Erythroblast (primary cell): ENCODE measurements around the gene GLI1.

ENCODE experiments used
- GATA1 ChIP-seq: IDR thresholded peaks from 2 replicates; pipeline ENCODE4 v1.6.1; 2011; ENCODE audit warnings: low read depth, mild to moderate bottlenecking, control low read depth, low read length, moderate library complexity
- POLR2A ChIP-seq: IDR thresholded peaks from 2 replicates; pipeline ENCODE4 v1.6.1; 2011; ENCODE audit warnings: mild to moderate bottlenecking, low read length

DNA sequence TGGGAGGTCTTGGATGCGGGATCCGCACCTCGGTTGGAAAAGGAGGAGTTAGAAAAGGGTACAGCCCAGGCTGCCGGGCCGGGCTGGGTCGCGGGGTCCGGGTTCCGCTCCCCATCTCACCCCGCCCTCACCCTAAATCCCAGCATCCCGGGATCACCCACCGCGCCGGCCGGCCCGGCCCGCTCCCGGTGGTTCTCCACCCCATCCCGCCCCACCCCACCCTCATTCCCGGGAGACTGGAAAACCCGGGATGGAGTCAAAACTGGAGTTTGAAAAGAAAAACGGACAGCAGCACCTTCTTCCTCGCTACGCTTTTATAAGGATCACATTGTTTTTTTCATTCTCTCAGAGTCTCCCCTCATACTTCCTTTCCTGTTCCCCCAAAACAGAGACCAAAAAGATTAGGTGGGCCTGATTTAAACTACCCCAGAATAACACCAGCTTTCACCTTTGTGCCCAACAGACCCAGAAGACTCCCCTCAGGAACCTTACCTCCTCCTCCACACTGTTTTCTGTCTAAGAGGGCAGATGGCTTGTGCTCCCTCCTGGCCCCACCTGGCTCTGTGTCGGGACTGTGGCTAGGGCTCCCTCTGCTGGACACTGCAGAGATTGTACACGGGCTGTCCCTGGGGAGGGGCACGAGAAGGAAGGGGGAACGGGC is 2.8 kb downstream of the GLI1 start:
- TF ChIP-seq POLR2A (no peak), GATA1 (no peak)
